Measurements from ENCODE around the gene GRM3.

The GRM3 gene

DNA sequence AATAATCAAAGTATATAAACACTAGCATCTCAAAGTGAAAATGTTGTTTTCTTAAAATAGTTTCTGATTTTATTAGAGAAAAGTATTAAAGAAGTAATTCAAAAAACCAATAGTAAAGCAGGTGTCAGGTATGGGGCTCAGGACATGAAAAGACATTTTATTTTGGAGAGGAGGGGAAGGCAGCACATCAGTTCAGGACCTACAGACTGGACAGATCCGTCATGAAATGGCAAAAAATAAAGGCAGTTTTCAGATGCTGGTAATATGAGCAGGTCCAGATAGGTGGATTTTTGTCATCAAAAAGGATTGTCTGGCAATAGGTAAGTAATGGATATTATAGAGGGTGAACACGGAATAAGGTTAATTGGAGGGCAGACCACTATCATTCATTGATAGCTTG lies 49.0 kb downstream of the GRM3 start:
- DNase-seq (ENCODE audit: low spot score) = no peak

DNA sequence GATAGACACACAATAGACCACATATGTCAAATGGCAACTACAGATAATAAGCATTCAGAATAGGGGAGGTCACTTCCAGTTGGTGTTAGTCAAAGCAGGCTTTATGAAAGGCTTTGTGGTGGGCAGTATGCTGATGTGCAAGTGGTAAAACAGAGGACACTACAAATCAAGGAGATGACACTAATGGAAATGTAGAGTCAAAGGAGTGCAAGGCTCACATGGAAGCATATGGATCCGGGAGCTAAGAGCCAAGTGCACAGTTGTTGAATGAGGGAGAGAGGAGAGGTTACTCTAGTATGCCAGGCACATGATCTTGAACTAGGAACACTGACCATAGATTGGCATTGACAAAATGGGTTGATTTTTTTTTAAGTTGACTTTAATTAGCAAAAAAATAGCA lies 62.7 kb downstream of the GRM3 start:
- DNase-seq (ENCODE audit: low spot score) = no peak

DNA sequence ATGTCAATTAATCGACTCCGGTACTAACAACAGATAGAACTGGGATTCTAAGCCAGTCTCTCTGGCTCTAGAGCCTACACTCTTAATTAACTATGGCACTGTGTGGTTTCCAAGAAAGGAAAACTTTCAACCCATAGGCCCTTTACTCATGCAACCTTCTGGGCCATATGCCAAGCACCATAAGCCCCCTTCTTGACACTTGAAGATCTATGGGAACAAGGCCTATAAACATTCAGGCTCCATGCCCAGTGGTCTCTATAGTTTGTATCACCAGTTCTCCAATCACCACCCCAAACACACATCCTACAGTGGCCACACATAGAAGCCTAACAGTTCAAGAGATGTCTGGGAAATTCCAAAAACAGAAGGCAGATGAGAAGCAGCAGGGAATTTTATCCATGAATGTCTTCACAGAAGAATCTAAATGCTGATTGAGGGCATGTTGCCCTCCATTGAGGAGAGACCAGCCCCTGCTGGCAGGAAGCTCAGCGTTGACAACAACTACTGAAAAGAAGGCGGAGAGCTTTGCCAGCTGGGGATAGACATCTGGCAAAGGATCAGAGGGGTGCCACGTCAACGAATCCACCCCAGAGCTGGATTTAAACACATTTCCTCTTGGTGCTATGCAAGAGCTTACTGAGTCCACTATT lies 64.4 kb downstream of the GRM3 start:
- no peak for DNase-seq (ENCODE audit: low spot score)

DNA sequence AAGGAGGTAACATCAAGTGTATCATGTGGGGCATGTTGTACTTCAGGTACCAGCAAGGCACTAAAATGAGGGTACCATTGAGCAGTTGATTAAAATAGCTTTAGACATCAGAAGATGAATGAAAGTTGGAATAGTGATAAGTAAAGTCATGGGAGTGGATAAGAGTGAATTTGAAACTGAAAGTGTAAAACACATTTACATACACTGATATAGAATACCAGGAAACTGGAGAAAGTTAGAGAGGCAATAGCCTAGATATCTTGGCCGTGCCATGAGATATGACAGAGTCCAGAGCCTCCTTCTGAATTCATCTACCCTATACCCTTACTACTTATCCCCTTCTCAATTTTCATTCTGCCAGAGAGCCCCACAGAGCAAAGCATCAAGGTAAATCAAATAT lies 76.6 kb downstream of the GRM3 start:
- DNase-seq (ENCODE audit: low spot score) = no peak

DNA sequence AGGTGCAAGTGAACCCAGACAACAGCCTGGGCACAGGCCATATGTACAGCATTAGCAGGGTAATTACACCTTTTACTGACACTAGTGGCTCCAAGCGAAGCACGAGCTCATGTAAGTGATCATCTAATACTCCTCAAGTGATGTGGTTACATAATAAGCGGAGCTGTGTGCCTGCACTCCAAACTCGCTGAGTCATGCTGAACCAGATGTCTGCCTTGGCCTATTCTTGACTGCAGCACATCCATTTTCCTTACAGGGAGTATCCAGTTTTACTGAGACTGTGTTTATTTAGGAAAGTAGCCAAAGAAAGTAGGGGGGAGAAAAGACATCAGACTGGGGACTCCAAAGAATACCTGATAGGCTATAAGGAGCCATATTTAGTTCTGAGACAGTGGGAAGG lies 90.1 kb downstream of the GRM3 start:
- no peak for DNase-seq (ENCODE audit: low spot score)

DNA sequence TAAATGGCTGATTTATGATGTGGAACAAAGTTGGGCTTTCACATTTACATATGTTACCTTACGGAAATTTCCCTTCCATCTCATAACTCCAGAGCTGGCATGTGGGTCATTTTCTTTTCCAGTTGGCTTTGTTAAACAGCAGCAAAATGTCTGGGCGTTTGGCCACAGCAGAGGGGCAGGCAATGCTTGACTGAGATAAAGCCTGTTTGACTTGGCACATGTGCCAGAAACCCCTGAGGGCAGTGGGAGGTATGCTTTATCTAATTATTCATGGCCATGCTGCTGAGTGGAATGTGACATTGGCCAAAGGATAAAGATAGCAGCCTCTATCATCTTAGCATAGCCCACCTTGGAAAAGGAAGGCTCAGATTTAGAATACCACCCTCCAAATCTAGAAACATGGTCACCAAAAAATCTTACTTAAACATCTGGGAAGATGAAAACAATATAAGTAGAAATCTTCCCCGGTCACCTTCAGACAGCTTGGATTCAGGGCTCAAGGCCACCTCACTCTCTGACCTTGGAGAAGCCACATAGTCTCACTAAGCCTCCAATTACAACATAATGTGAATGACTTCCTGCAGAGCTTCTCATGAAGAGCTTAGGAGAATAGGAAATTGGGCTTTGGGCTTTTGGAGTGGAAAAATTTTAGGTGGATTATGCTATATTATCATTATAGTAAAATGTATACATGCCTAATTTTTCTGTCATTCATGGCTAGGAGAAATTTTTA lies 101.5 kb downstream of the GRM3 start:
- no peak for DNase-seq (ENCODE audit: low spot score)

DNA sequence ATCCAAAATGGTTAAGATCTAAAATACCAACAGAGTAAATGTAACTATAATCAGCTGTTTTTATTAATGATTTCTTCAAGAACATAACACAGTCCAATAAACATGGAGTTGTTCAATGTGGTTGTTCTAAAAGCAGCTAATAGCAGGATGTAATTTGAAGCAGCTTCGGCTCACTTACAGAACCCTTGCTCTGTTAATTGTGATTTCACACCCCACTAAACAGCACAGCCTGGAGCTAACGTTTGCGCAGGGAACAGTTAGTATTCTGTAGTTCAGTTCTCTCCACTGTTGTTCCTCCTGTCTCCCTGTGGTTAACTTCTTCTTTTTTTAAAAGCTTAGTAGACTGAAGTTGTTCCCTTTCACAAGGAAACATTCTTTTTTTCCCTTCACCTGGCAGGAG lies 104.0 kb downstream of the GRM3 start:
- DNase-seq (ENCODE audit: low spot score) = no peak

DNA sequence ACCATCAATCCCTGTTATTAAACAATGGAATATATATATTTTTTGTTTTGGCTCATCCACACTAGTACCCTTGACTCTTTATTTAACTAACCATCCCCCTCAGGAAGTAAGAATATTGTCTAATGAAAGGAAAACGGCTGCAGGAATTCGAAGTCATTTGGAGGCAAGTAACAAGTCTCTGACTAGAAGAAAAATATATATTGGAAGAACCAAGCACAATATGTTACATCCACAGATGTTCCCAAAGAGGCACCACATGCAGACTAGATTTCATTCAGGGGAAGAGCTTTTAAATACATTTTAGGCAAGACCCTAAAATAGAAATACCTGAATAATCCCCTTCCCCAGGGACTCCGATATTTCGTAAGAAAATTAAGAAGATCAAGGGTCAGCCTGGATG lies 104.5 kb downstream of the GRM3 start:
- DNase-seq (ENCODE audit: low spot score) = no peak

DNA sequence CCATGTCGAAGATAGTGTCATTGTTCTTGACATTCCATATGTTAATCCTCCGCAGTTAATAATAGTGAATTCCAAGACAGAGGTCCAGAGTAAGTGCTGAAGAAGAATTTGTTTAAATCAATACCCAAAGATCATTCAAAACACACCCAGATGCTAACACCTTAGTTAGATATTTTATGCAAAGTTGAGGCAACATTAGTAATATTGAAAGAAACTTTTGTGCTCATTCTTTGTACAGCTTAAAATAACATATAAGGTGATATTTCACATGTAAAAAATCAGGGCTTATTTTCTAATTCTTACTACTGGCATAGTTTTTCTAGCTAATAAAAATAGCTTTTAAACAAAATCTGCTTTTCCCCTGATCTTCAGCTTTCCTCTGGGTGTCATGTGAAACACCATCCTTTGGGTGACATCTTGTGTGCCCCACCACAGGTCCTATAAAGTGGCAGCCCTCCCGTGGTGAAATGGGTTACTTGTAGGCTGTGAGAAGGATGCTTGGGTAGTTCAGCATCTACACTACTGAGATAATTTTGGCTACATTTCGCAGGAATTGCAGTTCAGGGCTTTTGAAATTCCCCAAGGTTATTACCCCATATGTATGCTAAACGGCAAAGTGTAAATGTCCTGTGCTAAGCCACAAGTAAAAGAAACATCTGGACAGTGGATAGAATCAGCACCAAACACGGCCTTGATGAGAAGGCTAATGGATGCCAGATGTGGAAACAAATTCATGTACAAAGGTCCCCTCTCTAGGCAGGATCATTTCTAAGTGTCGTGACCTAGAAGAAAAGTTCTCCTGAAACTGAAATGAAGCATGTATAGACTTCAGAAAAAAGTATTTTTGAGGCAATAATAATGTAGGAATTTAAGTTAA lies 105.4 kb downstream of the GRM3 start:
- DNase-seq (ENCODE audit: low spot score) = no peak

DNA sequence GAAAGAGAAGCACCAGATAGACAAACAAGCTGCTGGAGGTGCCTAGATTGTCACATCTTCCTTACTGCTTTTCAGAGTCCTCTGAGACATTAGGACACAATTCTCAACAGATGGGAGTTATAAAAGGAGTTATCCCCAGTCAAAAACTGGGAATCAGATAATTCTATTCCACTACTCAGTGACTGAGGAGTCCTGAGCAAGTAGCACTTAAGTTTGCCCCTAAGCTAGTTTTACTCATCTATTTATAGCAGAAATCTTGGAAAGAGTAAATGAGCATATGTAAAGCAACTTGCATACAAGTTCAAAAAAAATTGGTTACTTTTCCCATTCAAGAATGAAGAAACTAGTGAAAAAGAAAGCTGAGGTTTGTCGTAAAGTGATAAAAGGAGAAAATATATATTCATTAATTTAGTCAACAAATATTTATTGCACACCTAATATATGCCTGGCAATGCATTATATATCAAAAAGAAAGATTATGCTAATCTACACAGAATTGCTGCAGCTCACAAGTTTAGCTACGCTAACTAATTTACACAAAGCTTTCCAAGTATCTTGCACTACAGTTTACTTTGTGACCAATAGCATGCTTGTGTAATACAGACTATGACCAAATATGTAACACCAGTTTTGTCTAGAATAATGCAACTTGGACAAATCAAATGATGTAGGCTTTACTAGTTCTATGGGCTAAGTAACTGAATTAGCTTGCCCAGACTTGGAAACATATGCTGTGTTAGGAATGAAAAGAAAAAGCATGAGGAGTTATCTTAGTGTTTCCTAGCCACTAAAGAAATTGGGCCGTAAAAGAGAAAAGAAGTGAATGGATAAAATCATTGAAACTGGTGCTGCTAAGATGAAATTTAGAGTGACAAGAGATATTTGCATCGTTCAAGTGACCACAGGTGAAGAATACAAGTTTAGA lies 106.3 kb downstream of the GRM3 start:
- no peak for DNase-seq (ENCODE audit: low spot score)

DNA sequence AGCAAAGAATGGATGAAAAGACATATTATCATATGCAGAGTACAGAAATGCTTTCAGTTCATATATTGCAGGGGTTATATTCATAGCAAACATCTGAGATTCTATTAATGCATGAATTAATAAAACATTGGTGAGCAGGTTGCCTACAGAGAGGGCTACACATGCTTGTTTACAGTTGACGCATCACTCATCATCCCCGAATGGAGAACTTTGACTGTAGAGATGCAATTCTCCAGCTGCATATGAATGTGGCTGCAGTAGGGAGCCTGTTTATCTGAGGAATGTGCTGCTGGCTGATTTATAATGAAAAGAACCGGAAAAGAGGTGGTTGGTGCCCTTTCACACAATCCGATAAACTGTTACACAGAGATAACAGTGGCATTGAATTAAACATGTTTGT lies 116.5 kb downstream of the GRM3 start:
- DNase-seq (ENCODE audit: low spot score) = no peak

DNA sequence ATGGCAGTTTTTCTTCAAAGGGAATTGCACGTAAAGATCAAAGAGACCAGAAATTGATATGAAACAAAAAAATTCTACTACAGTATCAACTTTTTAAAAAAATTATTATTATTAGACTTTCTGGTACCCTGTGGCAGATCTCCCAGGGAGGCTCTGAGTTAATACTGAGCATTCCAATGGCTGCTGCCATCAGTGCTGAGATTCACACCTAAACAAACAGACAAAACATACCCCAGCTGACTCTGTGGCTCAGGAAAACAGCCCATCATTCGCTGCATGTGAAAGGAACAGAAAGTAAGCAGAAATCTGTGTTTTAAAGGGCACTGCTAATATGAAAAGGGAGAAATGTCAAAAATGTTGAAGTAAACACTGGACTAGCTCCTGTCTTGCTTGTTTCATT lies 118.4 kb downstream of the GRM3 start:
- DNase-seq (ENCODE audit: low spot score) = no peak

DNA sequence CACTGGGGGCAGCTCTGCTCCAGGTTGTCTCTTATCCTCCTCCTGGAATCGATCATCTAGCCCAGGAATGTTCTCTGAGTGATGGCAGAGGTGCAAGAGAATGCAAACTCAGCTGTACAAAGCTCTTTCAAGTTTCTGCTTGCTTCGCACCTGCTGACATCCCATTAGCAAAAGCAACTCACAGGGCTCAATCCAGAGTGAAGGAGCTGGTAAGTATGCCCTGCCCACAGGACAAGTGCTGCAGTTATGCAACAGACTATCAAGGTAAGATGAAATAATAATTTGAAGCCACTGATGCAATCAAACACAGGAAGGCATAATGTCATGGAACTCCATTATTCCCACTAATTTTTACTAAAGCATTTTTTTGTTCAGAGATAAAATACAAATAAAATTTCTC lies 122.2 kb downstream of the GRM3 start:
- DNase-seq (ENCODE audit: low spot score) = no peak

DNA sequence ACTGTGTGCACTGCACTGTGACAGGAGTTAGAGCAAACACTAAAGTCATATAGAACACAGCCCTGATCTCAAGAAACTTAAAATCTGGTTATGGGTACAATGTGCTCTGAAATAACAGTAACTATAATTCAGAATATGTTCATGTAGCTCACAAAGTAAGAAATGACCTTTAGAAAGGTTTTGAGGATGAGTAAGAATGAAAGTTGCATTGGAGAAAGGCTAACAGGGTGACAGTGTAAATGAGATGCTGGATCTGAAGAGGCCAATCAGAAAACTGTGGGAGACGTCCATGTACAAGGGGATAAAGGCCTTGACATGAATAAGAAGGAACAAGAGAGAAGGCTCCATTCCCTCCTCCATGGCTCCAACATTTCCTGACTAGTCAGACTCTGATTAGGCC lies 124.7 kb downstream of the GRM3 start:
- no peak for DNase-seq (ENCODE audit: low spot score)

DNA sequence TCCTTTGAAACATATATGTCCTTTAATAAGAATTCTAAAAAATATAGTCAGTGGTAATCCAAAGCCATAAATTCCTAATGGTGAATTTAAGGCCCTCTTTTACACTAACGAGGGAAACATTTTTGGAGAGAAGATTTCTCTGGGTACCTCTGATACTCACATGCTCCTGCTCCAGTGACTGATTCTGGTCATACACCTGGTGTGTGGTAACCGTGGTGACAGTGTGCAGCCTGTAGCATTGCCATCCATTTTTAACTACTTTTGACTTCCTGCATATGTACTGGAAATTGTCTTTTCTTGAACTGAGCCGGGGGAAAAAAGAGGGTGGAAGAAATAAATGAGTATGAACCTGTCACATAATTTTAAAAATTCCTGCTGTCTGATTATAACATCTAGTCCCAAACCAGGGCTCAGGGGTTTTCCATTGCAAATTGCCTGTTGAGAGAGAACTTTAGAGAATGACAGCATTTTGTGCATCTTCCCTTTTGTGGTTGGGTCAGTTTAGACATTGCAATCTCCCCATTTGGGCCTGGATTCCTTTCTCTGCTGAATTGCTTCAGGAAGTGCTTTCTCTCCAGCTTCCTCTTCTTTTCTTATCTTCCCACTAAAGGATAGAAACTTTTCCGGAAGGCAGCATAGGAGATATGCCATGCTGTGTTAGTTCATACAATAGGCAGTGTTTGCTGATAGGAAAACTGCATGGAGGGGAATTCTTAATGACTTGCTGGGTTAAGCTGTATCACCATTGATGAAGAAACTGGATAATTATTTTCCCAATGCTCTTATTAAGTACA lies 125.5 kb downstream of the GRM3 start:
- no peak for DNase-seq (ENCODE audit: low spot score)

DNA sequence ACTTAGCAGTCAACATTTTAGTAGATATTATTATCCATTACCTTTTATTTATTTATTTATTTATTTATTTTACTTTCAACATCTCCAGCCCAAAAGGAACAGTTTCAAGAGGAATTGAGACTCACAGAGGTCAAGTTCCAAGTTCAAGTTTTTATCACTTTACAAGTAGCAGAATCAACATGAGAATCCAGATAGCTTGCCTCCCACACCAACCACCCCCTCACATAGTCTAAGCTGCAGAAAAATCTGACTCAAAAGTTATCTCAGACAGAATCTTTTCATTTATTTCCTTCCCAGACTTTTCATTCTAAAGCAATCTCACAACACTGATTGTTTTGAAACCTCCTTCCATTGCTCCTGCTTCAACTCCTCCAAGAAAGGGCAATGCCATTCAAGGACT lies 129.6 kb downstream of the GRM3 start:
- no peak for DNase-seq (ENCODE audit: low spot score)

DNA sequence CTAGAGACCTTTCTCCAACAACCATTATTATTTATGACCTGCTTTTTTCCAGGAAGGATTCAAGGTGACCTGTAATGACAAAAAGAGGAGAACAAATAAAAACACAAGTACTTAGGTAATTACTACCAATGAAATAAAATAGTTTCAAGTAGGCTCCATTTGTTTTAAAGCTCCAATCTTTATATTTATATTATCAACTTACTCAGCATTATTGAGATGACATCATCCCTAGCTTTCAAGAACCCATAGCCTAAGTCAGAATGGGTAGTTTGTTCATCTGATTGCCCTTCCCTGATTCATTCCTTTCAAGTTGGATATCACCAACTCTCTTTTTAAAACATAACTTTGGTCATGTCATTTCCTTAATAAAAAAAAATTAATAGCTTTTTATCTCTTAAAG lies 131.5 kb downstream of the GRM3 start:
- no peak for DNase-seq (ENCODE audit: low spot score)

DNA sequence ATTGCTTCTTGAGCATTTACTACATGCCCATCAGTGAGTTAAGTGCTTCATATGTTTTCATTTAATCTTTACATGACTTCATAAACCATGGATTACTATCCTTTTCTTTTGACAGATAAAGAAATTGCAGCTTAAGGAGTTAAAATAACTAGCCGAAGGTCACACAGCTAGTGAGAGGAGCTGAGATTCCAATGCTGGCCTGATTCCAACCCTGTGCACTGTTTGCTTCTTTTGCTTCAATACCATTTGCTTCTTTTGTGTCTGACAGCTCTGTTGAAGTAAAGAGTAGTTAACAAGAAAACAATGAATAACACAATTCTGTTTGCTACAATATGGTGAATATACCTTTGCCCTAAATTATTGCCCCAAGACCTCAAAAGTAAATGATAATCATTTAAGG lies 132.4 kb downstream of the GRM3 start:
- DNase-seq (ENCODE audit: low spot score) = no peak

DNA sequence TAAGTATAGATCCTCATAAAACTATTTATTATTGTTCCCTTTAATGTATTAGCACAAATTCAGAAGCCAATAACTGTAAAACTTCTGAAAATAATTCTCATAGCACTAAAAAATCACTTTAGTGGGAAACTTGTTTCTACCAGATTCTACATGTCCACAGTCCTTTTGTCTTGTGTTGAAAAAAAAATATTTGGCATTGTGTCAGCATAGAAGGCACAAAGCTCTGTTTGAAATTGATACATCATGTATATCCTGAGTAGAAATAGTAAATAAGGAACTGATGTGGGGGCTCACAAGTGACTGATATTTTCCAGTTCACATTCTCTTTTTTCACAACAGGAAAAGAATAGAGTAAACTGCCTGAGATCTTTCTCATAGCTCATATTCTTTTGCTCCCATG lies 134.6 kb downstream of the GRM3 start:
- no peak for DNase-seq (ENCODE audit: low spot score)

DNA sequence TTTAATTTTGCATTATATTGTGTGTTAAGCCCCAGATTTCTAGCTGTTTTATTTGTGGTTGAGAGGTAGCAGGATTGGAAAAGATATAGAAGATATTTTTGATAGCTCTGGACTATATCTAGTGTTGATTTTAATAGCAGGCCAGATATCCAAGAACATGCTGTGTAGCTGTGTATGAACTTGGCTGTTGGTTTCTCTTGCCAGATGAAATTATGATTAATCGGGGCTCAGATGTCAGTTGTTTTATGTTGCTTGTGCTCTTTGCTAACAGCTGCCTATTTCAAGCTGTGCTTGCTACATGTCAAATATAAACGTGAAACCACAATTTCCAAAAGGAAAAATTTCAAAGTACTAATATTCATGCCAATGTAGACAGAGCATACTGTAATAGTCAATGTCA lies 141.1 kb downstream of the GRM3 start:
- DNase-seq (ENCODE audit: low spot score) = no peak

DNA sequence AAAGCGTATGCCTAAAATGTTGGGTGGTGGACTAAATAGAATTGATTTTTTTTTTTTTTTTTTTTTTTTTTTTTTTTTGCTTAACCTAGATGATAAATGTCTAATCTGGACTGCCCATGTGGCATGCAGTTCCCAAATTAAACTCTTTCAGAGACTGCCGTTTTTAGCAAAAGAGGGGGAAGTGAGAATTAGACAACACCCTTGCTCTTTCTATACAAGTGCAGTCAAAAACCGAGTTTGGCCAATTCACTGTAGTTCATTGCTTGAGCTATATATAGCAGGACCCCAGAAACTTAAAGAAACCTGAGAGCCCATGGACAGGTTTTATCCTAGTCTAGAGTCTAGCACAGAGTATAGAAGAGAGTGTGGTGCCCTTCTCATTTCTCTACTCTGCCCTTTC lies 141.9 kb downstream of the GRM3 start:
- no peak for DNase-seq (ENCODE audit: low spot score)

Measured in hematopoietic multipotent progenitor cell treated with erythropoietin and hydrocortisone succinate and interleukin-3 and kit ligand, for 15 days (in vitro differentiated cells).